ENCODE data around the gene TMEM132C. TPM values are rescaled to one million over a fixed set of nuclear protein-coding genes. Genes with fewer than 3 reads are reported as not detected.

TMEM132C gene
- total RNA-seq, 4 donors from 2014 or later, result 2.0 to 3.7 (median 3.0) TPM

- intact Hi-C loops (cut with DNase I; ENCODE audit: low total_unique reads), result no loop called here
- peak in 1 of 2 donors; percentile 10 for DNase-seq (ENCODE audit: low spot score in 2 of 2)
- TF ChIP-seq, protein P1, sequence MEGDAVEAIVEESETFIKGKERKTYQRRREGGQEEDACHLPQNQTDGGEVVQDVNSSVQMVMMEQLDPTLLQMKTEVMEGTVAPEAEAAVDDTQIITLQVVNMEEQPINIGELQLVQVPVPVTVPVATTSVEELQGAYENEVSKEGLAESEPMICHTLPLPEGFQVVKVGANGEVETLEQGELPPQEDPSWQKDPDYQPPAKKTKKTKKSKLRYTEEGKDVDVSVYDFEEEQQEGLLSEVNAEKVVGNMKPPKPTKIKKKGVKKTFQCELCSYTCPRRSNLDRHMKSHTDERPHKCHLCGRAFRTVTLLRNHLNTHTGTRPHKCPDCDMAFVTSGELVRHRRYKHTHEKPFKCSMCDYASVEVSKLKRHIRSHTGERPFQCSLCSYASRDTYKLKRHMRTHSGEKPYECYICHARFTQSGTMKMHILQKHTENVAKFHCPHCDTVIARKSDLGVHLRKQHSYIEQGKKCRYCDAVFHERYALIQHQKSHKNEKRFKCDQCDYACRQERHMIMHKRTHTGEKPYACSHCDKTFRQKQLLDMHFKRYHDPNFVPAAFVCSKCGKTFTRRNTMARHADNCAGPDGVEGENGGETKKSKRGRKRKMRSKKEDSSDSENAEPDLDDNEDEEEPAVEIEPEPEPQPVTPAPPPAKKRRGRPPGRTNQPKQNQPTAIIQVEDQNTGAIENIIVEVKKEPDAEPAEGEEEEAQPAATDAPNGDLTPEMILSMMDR (IDR thresholded peaks at IDR 0.05), result no peak
- no peak for TF ChIP-seq POLR2A (IDR thresholded peaks at IDR 0.05)
- no peak overlapping the region for H3K4me3 ChIP-seq (ENCODE audit: low read depth, poor library complexity, severe bottlenecking)
- WGBS, 2 donors, result 69 to 75% methylated on average over 2 of the region's 2 CpGs
Measured at GRCh38 chr12:128394137-128394536, 127.2 kb downstream of the TMEM132C start.

- 77 to 79% methylated on average over 1 of the region's 1 CpG for WGBS, 2 donors
- intact Hi-C loops (cut with DNase I; ENCODE audit: low total_unique reads), result no loop called here
- H3K4me3 ChIP-seq (ENCODE audit: low read depth, poor library complexity, severe bottlenecking), result no peak overlapping the region
- no peak for TF ChIP-seq POLR2A (IDR thresholded peaks at IDR 0.05)
- TF ChIP-seq, protein P1 (IDR thresholded peaks at IDR 0.05), result no peak
- no peak for DNase-seq (ENCODE audit: low spot score in 2 of 2)
Measured at GRCh38 chr12:128399253-128399652, 132.3 kb downstream of the TMEM132C start.

DNA sequence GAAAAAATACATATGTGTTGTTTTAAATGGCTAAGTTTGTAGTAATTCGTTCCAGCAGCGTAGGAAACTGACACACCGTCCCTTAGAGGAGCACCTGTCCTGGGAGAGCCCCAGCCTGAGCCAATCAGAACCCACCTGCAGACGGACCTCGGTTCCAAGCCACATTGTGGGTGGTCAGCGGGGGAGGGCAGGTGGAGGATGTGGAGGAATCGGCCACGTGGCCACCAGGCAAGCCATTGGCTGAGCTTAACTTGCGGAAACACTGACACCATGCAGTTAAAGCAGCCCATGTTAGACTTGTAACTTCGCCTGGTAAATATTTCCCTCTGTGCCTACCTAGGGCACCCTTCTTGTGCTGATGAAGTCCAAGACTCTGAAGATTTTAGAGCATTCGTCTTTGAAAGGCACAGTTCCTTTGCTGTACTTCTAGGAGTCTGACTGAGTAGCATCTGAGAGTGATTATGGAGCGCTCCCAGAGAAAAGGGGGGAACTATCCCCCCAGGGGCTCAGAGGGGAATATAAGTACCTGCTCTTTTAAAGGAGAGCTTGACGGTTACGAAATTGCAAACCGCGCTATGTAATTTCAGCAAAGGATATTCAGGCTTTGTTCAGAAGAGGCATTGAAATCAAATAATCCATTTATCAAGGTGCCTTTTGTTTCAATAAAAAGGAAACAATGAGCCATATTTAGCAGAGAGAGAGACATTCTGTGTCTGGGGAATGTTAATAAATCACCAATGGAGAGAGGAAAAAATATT is 135.7 kb downstream of the TMEM132C start:
- WGBS, 2 donors, result 49 to 52% methylated on average over 16 of the region's 16 CpGs
- no peak for DNase-seq (ENCODE audit: low spot score in 2 of 2)
- intact Hi-C loops (cut with DNase I; ENCODE audit: low total_unique reads), result no loop called here
- no peak overlapping the region for H3K4me3 ChIP-seq (ENCODE audit: low read depth, poor library complexity, severe bottlenecking)
- TF ChIP-seq, protein P1 (IDR thresholded peaks at IDR 0.05), result no peak
- no peak for TF ChIP-seq POLR2A (IDR thresholded peaks at IDR 0.05)

- intact Hi-C loops (cut with DNase I; ENCODE audit: low total_unique reads), result no loop called here
- no peak for DNase-seq (ENCODE audit: low spot score in 2 of 2)
Measured at GRCh38 chr12:128408669-128409068, 141.7 kb downstream of the TMEM132C start.

GRCh38 chr12:128415036-128415560 is 148.1 kb downstream of the TMEM132C start:
- 91 to 92% methylated on average over 26 to 27 of the region's 27 CpGs for WGBS, 2 donors

More at GRCh38 chr12:128408669-128409068, 141.7 kb downstream of the TMEM132C start:
- TF ChIP-seq POLR2A (IDR thresholded peaks at IDR 0.05), result no peak
- TF ChIP-seq, protein P1 (IDR thresholded peaks at IDR 0.05), result no peak
- WGBS, 2 donors, result 38 to 48% methylated on average over 9 of the region's 9 CpGs
- H3K4me3 ChIP-seq (ENCODE audit: low read depth, poor library complexity, severe bottlenecking), result no peak overlapping the region

More at GRCh38 chr12:128415036-128415560, 148.1 kb downstream of the TMEM132C start:
- intact Hi-C loops (cut with DNase I; ENCODE audit: low total_unique reads), result no loop called here
- TF ChIP-seq, protein P1 (IDR thresholded peaks at IDR 0.05), result no peak
- no peak for TF ChIP-seq POLR2A (IDR thresholded peaks at IDR 0.05)
- no peak for DNase-seq (ENCODE audit: low spot score in 2 of 2)
- no peak overlapping the region for H3K4me3 ChIP-seq (ENCODE audit: low read depth, poor library complexity, severe bottlenecking)

Data from lower leg skin (tissue), 4 donors.